NK-92 (cell line): Measurements from ENCODE around the gene ZG16.

Experiments
- DNase-seq: peaks from one replicate; lab custom pipeline; 2025; ENCODE audit not compliant: unreplicated experiment; lab: John Stamatoyannopoulos, UW

The ZG16 gene

DNA sequence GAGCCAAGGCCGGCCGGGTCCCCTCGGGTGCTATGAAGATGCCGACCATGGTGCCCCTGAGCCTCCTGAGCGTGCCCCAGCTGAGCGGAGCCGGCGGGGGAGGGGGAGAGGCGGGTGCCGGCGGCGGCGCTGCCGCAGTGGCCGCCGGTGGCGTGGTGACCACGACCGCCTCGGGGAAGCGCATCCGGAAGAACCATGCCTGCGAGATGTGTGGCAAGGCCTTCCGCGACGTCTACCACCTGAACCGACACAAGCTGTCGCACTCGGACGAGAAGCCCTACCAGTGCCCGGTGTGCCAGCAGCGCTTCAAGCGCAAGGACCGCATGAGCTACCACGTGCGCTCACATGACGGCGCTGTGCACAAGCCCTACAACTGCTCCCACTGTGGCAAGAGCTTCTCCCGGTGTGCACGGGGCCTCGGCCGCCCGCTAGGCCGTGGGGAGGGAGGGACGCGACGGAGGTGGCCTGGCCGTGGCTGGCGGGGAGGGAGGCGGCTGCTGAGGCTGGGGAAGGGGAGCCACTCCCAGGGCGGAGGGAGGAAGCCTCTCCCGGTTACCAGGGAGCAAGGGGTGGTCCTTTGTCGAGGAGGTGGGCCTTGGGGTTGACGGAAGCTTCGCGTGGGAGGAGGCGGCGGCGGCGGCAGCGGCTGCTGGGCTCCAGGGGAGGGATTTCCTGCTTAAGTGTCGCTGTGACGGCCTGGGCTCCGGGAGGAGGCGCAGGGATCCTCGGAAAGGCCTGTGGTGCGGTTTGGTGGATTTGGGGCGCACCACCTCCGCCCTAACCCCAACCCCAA lies 29.6 kb downstream of the ZG16 start:
- peak; percentile 50 for DNase-seq

GRCh38 chr16:29808219-29808900 lies 30.3 kb downstream of the ZG16 start:
- no peak for DNase-seq

DNA sequence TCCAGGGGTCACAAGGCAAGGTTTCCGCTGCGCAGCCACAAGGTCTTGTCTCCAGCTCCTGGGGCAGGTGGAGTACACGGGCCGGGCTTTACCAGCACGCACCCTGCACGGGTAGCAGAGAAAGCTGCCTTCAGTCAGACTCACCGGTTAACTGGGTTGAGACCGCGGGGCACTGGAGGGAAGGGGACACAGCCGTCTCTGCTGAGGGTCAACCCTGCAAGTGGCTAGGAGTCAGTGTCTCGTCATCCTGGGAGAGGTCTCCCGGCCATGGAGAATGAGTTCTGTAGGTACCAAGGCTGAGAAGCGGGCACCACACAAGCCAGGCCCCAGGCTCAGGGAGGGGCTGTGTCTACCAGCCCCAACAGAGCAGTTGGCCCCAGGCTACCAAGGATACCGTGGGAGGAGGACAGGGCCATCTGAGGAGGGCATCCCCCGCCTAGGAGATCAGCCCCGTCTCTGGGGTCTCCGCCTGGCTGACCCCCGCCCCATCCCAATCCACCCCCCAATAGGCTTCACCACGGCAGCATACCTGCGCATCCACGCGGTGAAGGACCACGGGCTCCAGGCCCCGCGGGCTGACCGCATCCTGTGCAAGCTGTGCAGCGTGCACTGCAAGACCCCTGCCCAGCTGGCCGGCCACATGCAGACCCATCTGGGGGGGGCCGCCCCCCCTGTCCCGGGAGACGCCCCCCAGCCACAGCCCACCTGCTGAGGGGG lies 31.1 kb downstream of the ZG16 start:
- no peak for DNase-seq

- no peak for DNase-seq
Observed at GRCh38 chr16:29809850-29810698, 32.0 kb downstream of the ZG16 start.

- no peak for DNase-seq
Observed at GRCh38 chr16:29810699-29811169, 32.7 kb downstream of the ZG16 start.

GRCh38 chr16:29811170-29811895 lies 33.3 kb downstream of the ZG16 start:
- no peak for DNase-seq

- DNase-seq: no peak
Observed at GRCh38 chr16:29811896-29812665, 34.0 kb downstream of the ZG16 start, which contains the start of gene PRRT2. Gene PRRT2 (plus strand): TSS chr16:29812193. CDS start chr16:29813055, 862 bp downstream.

- no peak for DNase-seq
Observed at GRCh38 chr16:29812754-29813643, 34.9 kb downstream of the ZG16 start.

DNA sequence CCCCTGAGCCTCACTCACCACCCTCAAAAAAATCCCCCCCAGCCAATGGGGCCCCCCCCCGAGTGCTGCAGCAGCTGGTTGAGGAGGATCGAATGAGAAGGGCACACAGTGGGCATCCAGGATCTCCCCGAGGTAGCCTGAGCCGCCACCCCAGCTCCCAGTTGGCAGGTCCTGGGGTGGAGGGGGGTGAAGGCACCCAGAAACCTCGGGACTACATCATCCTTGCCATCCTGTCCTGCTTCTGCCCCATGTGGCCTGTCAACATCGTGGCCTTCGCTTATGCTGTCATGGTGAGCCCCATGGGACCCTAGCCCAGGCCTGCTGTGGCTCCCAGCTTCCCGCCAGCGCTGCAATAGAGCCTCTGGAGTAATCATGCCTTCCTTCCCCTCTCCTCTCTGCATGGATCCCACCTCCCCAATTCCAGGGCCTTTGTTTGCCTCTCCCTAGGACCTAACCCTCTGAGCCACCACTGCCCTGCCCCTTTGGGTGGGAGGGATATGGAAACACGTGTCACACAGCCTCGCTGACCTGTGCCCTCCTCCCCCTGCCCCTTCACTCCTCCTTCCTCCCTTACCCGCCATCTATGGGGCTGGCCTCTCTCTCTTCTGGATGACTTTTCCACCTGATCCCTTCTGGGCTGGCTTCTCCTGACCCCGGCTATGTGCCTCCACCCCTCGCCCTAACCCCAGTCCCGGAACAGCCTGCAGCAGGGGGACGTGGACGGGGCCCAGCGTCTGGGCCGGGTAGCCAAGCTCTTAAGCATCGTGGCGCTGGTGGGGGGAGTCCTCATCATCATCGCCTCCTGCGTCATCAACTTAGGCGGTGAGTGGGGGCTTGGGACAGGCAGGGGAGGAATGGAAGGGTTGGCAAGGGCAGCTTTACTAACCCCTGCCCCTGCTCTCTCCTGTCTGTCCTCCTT lies 35.8 kb downstream of the ZG16 start:
- no peak for DNase-seq

DNA sequence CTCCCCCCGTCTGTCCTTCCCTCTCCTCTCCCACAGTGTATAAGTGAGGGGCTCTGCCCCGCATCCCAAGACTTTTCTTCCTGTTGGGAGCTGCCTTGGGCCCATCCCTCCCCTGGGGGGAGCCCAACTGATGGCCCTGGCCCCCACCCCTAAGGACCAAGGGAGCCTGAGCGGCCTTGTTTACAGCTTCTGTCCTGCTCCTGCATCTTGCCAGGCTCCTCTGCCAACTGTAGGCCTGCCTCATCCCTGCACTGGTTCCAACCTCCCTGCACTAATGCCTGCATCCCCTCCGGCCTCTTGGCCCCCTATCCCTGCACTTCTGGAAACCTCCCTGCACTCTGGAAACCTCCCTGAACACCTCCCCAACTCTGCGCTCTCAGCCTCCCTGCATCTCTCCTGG lies 36.5 kb downstream of the ZG16 start:
- no peak for DNase-seq

DNA sequence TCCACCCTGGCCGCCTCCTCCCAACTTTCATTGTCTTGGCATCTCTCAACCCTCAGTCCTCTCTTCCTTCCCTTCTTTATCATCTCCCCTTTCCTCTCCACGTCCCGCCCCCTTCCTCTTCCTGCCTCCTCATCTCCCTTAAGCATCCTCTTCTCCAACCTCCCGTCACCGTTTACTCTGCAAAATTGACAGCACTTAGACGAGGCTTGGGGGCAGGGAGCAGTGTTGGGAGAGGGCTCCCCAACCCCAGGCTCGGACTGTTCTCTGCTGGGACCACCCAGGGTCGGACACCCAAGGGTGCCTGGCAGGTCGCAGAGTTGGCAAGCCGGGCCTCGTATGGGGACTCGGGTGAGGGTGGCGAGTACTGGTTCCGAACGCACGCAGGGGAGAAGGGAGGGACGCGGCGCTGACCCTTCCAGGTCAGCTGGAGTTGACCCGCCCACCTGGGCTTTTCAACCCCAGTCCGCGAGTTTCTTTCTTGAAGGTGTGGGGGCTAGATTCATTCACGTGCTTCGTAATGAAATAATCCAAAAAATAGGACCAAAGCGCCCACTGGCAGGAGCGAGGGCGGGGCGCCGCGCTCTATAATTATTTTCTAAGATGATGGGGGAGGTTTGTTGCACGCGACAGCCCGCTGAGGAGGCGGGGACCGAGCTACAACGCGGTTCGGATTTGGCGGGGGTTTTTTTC lies 37.1 kb downstream of the ZG16 start:
- DNase-seq: no peak

DNA sequence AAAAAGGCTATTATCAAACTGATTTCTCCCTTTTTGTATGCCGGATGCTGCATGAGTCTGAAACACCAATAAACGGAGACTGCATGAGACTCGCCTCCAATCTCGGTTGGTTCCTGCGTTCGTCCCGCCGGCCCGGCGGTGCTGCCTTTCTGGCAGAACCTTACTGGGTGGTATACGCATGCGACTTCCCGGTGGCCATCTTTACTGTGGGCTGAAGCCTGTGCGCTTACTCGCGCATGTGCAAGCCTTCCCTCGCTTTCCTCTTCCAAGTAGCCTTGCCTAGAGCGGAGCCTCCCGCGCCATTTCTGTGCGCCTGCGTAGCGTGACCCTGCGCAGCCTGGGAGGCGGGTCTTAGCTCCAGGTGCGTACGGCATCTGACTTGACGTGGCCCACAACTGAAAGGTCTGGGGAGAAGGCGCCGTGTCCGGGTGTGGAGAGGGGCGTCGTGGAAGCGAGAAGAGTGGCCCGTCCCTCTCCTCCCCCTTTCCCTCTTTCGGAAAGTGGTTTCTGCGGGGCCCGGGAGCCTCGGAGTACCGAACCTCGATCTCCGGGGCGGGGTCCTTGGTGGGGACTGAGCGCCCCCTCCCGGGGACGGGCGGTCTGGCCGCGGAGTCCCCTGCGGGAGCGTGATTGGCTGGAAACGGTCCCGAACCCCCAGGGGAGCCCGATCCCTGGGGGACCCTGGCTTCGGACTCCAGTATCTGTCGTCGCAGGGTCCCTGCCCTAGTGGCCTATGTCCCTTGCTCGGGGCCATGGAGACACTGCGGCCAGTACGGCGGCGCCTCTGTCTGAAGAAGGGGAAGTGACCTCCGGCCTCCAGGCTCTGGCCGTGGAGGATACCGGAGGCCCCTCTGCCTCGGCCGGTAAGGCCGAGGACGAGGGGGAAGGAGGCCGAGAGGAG lies 38.0 kb downstream of the ZG16 start, which contains the start of gene PAGR1:
Gene PAGR1, plus strand, starts transcription at position 360 of the 901 bp plus-strand sequence. Its CDS starts 374 bp downstream, at position 734.
- DNase-seq: peak; percentile 83

- DNase-seq: no peak
Observed at GRCh38 chr16:29816694-29817441, 38.8 kb downstream of the ZG16 start.

- DNase-seq: no peak
Observed at GRCh38 chr16:29818082-29818481, 40.0 kb downstream of the ZG16 start.

DNA sequence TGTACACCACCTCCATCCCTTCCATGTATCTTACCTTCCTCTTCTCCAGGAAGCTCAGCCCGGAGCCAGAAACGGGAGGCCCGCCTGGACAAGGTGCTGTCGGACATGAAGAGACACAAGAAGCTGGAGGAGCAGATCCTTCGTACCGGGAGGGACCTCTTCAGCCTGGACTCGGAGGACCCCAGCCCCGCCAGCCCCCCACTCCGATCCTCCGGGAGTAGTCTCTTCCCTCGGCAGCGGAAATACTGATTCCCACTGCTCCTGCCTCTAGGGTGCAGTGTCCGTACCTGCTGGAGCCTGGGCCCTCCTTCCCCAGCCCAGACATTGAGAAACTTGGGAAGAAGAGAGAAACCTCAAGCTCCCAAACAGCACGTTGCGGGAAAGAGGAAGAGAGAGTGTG lies 41.5 kb downstream of the ZG16 start:
- DNase-seq: no peak
